Neural cell (in vitro differentiated cells): Measurements from ENCODE around the gene SV2B. TPM values are rescaled to one million over a fixed set of nuclear protein-coding genes. Genes with fewer than 3 reads are reported as not detected.
A peak's percentile ranks its signal among the peaks of the same experiment; 100 is the strongest.

Experiments
- H2AFZ ChIP-seq: fragments of 200-600, 300-800 bp; sonication (generic), shearing (Covaris generic); 2 replicates; pipeline ENCODE4 v1.6.0; 2014; ENCODE audit warnings: low read depth, mild to moderate bottlenecking, antibody characterized with exemption, low read length, moderate library complexity
- H3F3A ChIP-seq: fragments of 200-600 bp; shearing (Covaris generic); 2 replicates; pipeline ENCODE4 v1.6.1; 2016; ENCODE audit warnings: mild to moderate bottlenecking, moderate library complexity, mixed read lengths, antibody characterized with exemption, low read length; ENCODE audit not compliant: insufficient read depth, poor library complexity, severe bottlenecking
- H3K27ac ChIP-seq: fragments of 200-600, 300-800 bp; sonication (generic), shearing (Covaris generic); 2 replicates; pipeline ENCODE4 v1.5.1; 2014; ENCODE audit warnings: mild to moderate bottlenecking, low read length, moderate library complexity
- H3K27me3 ChIP-seq: fragments of 300-800, 200-600 bp; sonication (generic), shearing (Covaris generic); 2 replicates; pipeline ENCODE4 v1.6.0; 2014; ENCODE audit warnings: mild to moderate bottlenecking, low read depth, low read length, moderate library complexity; ENCODE audit not compliant: insufficient read depth
- H3K36me3 ChIP-seq: fragments of 300-800, 200-600 bp; sonication (generic), shearing (Covaris generic); 2 replicates; pipeline ENCODE4 v1.5.1; 2014; ENCODE audit warnings: mild to moderate bottlenecking, antibody characterized with exemption, low read length, moderate library complexity; ENCODE audit not compliant: insufficient read depth
- H3K4me2 ChIP-seq: fragments of 300-800, 200-600 bp; sonication (generic), shearing (Covaris generic); 2 replicates; pipeline ENCODE4 v1.6.0; 2014; ENCODE audit warnings: mild to moderate bottlenecking, low read length
- H3K4me3 ChIP-seq: fragments of 300-800, 200-600 bp; sonication (generic), shearing (Covaris generic); 2 replicates; pipeline ENCODE4 v1.5.1; 2014; ENCODE audit warnings: mild to moderate bottlenecking, low read length, moderate library complexity
- H3K79me2 ChIP-seq: fragments of 200-600 bp; shearing (Covaris generic); replicated peaks from 2 replicates; pipeline ENCODE4 v1.6.0; 2014; ENCODE audit warnings: mild to moderate bottlenecking, low read length, moderate library complexity; ENCODE audit not compliant: insufficient read depth
- H3K9ac ChIP-seq: fragments of 300-800, 200-600 bp; sonication (generic), shearing (Covaris generic); 2 replicates; pipeline ENCODE4 v1.6.1; 2016; ENCODE audit warnings: mild to moderate bottlenecking, low read length, mixed read lengths
- H3K9me2 ChIP-seq: fragments of 200-600 bp; shearing (Covaris generic); 2 replicates; pipeline ENCODE4 v1.6.1; 2016; ENCODE audit warnings: mild to moderate bottlenecking, low read length, mixed read lengths; ENCODE audit not compliant: insufficient read depth
- H3K9me3 ChIP-seq: fragments of 200-600, 300-800 bp; sonication (generic), shearing (Covaris generic); 2 replicates; pipeline ENCODE4 v1.6.1; 2016; ENCODE audit warnings: mild to moderate bottlenecking, mixed run types, low read length, moderate library complexity, mixed read lengths
- H4K20me1 ChIP-seq: fragments of 200-600 bp; shearing (Covaris generic); 2 replicates; pipeline ENCODE4 v1.6.1; 2016; ENCODE audit warnings: mild to moderate bottlenecking, mixed run types; ENCODE audit not compliant: insufficient read depth
- EP300 ChIP-seq: fragments of 450-650 bp; conservative IDR thresholded peaks from 2 replicates; pipeline ENCODE4 v1.6.1; 2014; ENCODE audit warnings: antibody characterized with exemption, mild to moderate bottlenecking, moderate library complexity; ENCODE audit not compliant: poor library complexity, severe bottlenecking
- EZH2 ChIP-seq: fragments of 200-600, 300-800 bp; shearing (Covaris generic), sonication (generic); IDR thresholded peaks from 2 replicates; pipeline ENCODE4 v1.6.1; 2014; ENCODE audit warnings: antibody characterized with exemption, low read length, borderline replicate concordance, mild to moderate bottlenecking; ENCODE audit not compliant: insufficient read depth, poor library complexity, severe bottlenecking
- MXI1 ChIP-seq: fragments of 450-650 bp; conservative IDR thresholded peaks from 2 replicates; pipeline ENCODE4 v1.6.1; 2014; ENCODE audit warnings: antibody characterized with exemption, mild to moderate bottlenecking; ENCODE audit not compliant: poor library complexity, severe bottlenecking
- POLR2AphosphoS5 ChIP-seq: IDR thresholded peaks from 2 replicates; pipeline ENCODE4 v1.6.1; 2012
- RAD21 ChIP-seq: fragments of 450-650 bp; conservative IDR thresholded peaks from 2 replicates; pipeline ENCODE4 v1.6.1; 2014; ENCODE audit warnings: antibody characterized with exemption, mild to moderate bottlenecking, moderate library complexity
- SMC3 ChIP-seq: fragments of 450-650 bp; conservative IDR thresholded peaks from 2 replicates; pipeline ENCODE4 v1.6.1; 2014; ENCODE audit warnings: antibody characterized with exemption, mild to moderate bottlenecking, moderate library complexity; ENCODE audit not compliant: poor library complexity
- TAF1 ChIP-seq: IDR thresholded peaks from 2 replicates; pipeline ENCODE4 v1.6.1; 2012; ENCODE audit warnings: low read depth
- polyA plus RNA-seq: library from polyadenylated mRNA; depleted of rRNA; stranded (reverse); fragments of >200 nt; gene quantifications from 2 replicates; pipeline ENCODE4 v1.2.3, GENCODE V29; 2014
- TF ChIP-seq, protein P1 (sequence below): fragments of 450-650 bp; IDR thresholded peaks from 2 replicates; pipeline ENCODE4 v1.5.1; 2014; ENCODE audit warnings: antibody characterized with exemption, mild to moderate bottlenecking, moderate library complexity; ENCODE audit not compliant: poor library complexity, severe bottlenecking
- TF ChIP-seq, protein P2 (sequence below): IDR thresholded peaks from 2 replicates; pipeline ENCODE4 v1.6.1; 2012; ENCODE audit warnings: borderline replicate concordance

SV2B gene
- polyA plus RNA-seq, 1 donor from 2014 or later: 0.38 TPM

DNA sequence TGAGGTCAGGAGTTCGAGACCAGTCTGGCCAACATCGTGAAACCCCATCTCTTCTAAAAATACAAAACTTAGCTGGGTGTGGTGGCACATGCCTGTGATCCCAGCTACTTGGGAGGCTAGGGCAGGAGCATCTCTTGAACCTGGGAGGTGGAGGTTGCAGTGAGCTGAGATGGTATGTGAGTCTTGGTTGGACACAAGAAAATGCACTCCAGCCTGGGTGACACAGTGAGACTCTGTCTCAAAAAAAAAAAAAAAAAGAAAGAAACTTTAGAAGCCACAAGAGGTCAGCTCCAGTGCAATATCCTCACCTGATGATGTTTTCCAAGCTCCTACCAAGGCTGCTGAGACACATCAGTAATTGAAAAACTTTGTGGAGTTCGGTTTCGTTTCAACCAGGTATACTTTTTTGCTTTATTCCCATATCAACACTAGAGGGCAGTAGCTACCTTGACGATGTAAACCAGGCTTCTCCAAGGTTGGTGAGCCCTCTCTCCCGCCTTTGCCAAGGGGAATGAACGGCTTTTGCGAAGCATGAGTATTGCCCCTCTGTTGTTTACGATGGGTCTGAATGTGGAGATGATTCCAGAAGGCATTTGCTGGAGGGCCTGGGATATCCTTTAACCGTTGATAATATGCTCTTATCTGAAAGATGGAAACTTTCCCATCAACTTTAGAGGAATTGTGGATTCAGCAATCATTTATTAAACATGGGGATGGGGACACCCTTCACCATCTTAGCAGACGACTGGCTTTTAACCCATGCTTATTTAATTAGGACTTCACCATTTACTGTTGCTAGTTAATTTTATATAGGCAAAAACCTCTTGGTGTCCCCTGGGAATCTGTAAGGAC, 202.8 kb downstream of the SV2B start:
- Histone ChIP-seq H3K36me3 (no peaks in the 10 kb centered on the region), H2AFZ (no peak overlapping the region), H3K79me2 (no peaks in the 10 kb centered on the region), H3K4me2 (no peak overlapping the region), H3K27me3 (no peaks in the 10 kb centered on the region), H3F3A (no peaks in the 10 kb centered on the region), H3K9me3 (no peaks in the 10 kb centered on the region), H3K27ac (no peak overlapping the region), H3K9me2 (no peaks in the 10 kb centered on the region), H3K9ac (no peak overlapping the region), H3K4me3 (no peak overlapping the region), H4K20me1 (no peaks in the 10 kb centered on the region)
- TF ChIP-seq POLR2AphosphoS5: no peak
- TF ChIP-seq EZH2: no peak
- no peak for TF ChIP-seq MXI1
- no peak for TF ChIP-seq TAF1
- TF ChIP-seq, protein P1, sequence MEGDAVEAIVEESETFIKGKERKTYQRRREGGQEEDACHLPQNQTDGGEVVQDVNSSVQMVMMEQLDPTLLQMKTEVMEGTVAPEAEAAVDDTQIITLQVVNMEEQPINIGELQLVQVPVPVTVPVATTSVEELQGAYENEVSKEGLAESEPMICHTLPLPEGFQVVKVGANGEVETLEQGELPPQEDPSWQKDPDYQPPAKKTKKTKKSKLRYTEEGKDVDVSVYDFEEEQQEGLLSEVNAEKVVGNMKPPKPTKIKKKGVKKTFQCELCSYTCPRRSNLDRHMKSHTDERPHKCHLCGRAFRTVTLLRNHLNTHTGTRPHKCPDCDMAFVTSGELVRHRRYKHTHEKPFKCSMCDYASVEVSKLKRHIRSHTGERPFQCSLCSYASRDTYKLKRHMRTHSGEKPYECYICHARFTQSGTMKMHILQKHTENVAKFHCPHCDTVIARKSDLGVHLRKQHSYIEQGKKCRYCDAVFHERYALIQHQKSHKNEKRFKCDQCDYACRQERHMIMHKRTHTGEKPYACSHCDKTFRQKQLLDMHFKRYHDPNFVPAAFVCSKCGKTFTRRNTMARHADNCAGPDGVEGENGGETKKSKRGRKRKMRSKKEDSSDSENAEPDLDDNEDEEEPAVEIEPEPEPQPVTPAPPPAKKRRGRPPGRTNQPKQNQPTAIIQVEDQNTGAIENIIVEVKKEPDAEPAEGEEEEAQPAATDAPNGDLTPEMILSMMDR: peak; percentile 89
- peak; percentile 98 for TF ChIP-seq RAD21
- TF ChIP-seq, protein P2, sequence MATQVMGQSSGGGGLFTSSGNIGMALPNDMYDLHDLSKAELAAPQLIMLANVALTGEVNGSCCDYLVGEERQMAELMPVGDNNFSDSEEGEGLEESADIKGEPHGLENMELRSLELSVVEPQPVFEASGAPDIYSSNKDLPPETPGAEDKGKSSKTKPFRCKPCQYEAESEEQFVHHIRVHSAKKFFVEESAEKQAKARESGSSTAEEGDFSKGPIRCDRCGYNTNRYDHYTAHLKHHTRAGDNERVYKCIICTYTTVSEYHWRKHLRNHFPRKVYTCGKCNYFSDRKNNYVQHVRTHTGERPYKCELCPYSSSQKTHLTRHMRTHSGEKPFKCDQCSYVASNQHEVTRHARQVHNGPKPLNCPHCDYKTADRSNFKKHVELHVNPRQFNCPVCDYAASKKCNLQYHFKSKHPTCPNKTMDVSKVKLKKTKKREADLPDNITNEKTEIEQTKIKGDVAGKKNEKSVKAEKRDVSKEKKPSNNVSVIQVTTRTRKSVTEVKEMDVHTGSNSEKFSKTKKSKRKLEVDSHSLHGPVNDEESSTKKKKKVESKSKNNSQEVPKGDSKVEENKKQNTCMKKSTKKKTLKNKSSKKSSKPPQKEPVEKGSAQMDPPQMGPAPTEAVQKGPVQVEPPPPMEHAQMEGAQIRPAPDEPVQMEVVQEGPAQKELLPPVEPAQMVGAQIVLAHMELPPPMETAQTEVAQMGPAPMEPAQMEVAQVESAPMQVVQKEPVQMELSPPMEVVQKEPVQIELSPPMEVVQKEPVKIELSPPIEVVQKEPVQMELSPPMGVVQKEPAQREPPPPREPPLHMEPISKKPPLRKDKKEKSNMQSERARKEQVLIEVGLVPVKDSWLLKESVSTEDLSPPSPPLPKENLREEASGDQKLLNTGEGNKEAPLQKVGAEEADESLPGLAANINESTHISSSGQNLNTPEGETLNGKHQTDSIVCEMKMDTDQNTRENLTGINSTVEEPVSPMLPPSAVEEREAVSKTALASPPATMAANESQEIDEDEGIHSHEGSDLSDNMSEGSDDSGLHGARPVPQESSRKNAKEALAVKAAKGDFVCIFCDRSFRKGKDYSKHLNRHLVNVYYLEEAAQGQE: no peak
- peak; percentile 99 for TF ChIP-seq SMC3
- peak; percentile 12 for TF ChIP-seq EP300

GRCh38 chr15:91304210-91304609, 204.2 kb downstream of the SV2B start:
- Histone ChIP-seq H3K27me3 (no peaks in the 10 kb centered on the region), H4K20me1 (no peaks in the 10 kb centered on the region), H3K79me2 (no peaks in the 10 kb centered on the region), H3F3A (no peaks in the 10 kb centered on the region), H3K9ac (no peak overlapping the region), H3K4me3 (no peak overlapping the region), H3K27ac (no peak overlapping the region), H3K9me3 (no peaks in the 10 kb centered on the region), H3K36me3 (no peaks in the 10 kb centered on the region), H3K9me2 (no peaks in the 10 kb centered on the region), H3K4me2 (no peak overlapping the region), H2AFZ (no peak overlapping the region)
- TF ChIP-seq, protein P1: no peak
- TF ChIP-seq, protein P2: no peak
- TF ChIP-seq TAF1: no peak
- TF ChIP-seq MXI1: no peak
- TF ChIP-seq EZH2: no peak
- no peak for TF ChIP-seq SMC3
- TF ChIP-seq RAD21: no peak
- TF ChIP-seq EP300: no peak
- TF ChIP-seq POLR2AphosphoS5: no peak
